ENCODE results near the gene FGR.
A peak's percentile ranks its signal among the peaks of the same experiment; 100 is the strongest.

Gene FGR

DNA sequence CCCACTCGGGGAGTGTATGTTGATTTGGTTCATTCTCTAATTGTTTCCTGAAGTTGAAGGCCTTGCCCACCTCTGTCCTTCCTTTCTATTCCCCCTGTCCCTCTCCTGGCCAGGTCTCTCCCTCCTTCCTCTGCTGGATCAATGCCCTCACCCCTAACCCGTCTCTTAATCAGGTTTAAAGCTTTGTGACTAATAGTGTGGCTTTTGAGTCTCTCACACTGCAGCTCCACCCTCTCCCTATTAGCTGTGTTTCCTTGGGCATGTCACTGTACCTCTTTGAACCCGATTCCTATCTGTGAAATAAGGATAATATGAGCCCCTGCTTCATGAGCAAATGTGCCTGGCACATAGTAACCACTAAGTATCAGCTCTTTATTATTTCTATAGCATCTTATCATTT, 51.5 kb downstream of the FGR start:
- TF ChIP-seq CTCF (IDR thresholded peaks at IDR 0.05; ENCODE audit: extremely low read depth, missing control alignments): no peak
- no peak for DNase-seq (ENCODE audit: low spot score)

GRCh38 chr1:27581823-27582243, 53.2 kb downstream of the FGR start:
- TF ChIP-seq CTCF (IDR thresholded peaks at IDR 0.05; ENCODE audit: extremely low read depth, missing control alignments): no peak
- DNase-seq (ENCODE audit: low spot score): no peak

DNA sequence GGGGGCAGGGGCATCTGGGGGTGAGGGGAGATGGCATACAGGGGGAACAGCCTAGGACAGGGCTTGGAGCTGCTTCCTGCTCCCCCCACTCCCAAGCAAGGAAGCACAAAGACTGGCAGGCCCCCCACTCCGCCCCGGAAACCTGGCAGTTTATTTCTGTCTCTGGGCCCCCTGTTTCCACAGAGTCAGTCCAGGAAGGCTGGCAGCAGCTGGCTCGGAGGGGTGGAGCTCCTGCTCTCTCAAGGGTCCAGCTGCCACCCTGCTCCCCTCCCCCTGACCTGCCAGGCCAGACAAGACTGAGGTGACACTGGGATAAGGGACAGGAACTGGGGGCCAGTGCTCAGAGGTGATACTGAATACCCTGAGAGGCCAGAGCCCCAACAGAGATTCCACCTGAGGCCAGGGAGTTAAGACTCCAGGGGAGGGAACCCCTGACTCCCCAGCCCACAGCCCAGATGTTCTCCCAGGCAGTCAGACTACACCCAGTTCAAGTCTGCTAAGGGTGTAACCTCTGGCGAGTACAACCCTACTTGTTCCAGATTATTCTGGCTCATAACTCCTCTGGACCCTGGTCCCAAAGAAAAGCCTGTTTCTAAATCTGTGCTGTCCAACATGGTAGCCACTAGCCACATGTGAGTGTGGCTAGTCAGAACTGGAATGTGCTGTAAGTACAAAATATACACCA, 57.3 kb downstream of the FGR start:
- TF ChIP-seq CTCF (IDR thresholded peaks at IDR 0.05; ENCODE audit: extremely low read depth, missing control alignments): no peak

GRCh38 chr1:27576806-27577227, 58.2 kb downstream of the FGR start:
- no peak for DNase-seq (ENCODE audit: low spot score)
- no peak for TF ChIP-seq CTCF (IDR thresholded peaks at IDR 0.05; ENCODE audit: extremely low read depth, missing control alignments)

More for the DNA sequence above, 57.3 kb downstream of the FGR start:
- DNase-seq (ENCODE audit: low spot score): no peak

DNA sequence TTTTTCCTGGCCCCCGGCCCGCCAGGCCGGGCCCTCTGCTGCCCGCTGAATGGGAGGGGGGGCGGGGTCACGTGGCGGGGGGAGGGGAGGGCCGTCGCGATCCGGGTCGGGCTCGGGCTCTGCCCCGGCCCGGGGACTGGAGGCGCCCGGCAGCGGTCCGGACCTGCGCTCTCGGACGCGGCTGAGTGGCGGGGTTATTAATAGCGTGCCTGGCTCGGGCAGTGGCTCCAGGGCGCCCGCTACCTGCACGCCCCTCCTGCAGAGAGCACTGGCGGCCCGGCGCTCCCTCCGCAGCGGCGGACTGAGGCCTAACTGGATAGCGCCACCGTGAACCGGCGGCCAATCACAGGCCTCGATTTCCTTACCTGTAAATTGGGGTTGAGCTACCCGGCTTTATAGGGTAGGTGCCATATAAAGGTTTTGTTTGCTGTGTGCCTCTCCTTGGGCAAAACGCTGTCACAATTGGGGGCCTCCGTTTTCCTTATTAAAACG, 59.1 kb downstream of the FGR start:
- peak; percentile 6 for TF ChIP-seq CTCF (IDR thresholded peaks at IDR 0.05; ENCODE audit: extremely low read depth, missing control alignments)
- DNase-seq (ENCODE audit: low spot score): peak; percentile 81

- DNase-seq (ENCODE audit: low spot score): no peak
- TF ChIP-seq CTCF (IDR thresholded peaks at IDR 0.05; ENCODE audit: extremely low read depth, missing control alignments): no peak
Observed at GRCh38 chr1:27574871-27575831, 59.8 kb downstream of the FGR start.

Data from GM20000 (cell line).